Activated B cell treated with CpG ODN at 0.5 μM for 24 hours (primary cell): ENCODE results near the gene TBC1D22A. TPM values are rescaled to one million over a fixed set of nuclear protein-coding genes. Genes with fewer than 3 reads are reported as not detected.
A peak's percentile ranks its signal among the peaks of the same experiment; 100 is the strongest.

Experiments
- ATAC-seq: fragments of 200-7000 bp; cut with Tn5 transposase; one replicate; pipeline ENCODE4 v1.10.0; 2021; ENCODE audit warnings: low read depth, mild to moderate bottlenecking, moderate library complexity
- CTCF ChIA-PET: fragments of 350-600 bp; sonication (Branson Sonifier 250); formaldehyde crosslinking; loops from one replicate; lab custom pipeline; 2021; ENCODE audit warnings: antibody characterized with exemption; lab: Charles Lee
- POLR2A ChIA-PET: fragments of 350-600 bp; sonication (Branson Sonifier 250); formaldehyde crosslinking; loops from one replicate; lab custom pipeline; 2021; ENCODE audit warnings: antibody characterized with exemption; lab: Charles Lee
- DNase-seq: peaks from one replicate; pipeline ENCODE4 v3.0.0; 2022
- H3K27ac Mint-ChIP-seq: one replicate; pipeline ENCODE4 v1.8.0; 2020; ENCODE audit warnings: mixed read lengths
- H3K27me3 Mint-ChIP-seq: one replicate; pipeline ENCODE4 v1.8.0; 2021; ENCODE audit warnings: mixed read lengths
- H3K36me3 Mint-ChIP-seq: one replicate; pipeline ENCODE4 v1.8.0; 2021; ENCODE audit warnings: low read depth, mixed read lengths
- H3K4me1 Mint-ChIP-seq: one replicate; pipeline ENCODE4 v1.8.0; 2021; ENCODE audit warnings: mixed read lengths
- H3K4me3 Mint-ChIP-seq: one replicate; pipeline ENCODE4 v1.8.0; 2020; ENCODE audit warnings: mild to moderate bottlenecking, mixed read lengths
- H3K9me3 Mint-ChIP-seq: one replicate; pipeline ENCODE4 v1.8.0; 2020; ENCODE audit warnings: mixed read lengths
- intact Hi-C: fragments of 100-400 bp; cut with micrococcal nuclease; formaldehyde crosslinking; loops from one replicate; pipeline ENCODE4 v1.15.1; 2024
- total RNA-seq: library from RNA; stranded (reverse); gene quantifications from 2 replicates; pipeline ENCODE4 v1.2.3, GENCODE V29; 2022
- TF ChIP-seq, protein P1 (sequence below): fragments of 200-600 bp; IDR thresholded peaks from one replicate; pipeline ENCODE4 v1.8.0; 2022; ENCODE audit warnings: antibody characterized with exemption, mild to moderate bottlenecking

TBC1D22A gene
- total RNA-seq, 1 donor from 2014 or later: 85.9 TPM

DNA sequence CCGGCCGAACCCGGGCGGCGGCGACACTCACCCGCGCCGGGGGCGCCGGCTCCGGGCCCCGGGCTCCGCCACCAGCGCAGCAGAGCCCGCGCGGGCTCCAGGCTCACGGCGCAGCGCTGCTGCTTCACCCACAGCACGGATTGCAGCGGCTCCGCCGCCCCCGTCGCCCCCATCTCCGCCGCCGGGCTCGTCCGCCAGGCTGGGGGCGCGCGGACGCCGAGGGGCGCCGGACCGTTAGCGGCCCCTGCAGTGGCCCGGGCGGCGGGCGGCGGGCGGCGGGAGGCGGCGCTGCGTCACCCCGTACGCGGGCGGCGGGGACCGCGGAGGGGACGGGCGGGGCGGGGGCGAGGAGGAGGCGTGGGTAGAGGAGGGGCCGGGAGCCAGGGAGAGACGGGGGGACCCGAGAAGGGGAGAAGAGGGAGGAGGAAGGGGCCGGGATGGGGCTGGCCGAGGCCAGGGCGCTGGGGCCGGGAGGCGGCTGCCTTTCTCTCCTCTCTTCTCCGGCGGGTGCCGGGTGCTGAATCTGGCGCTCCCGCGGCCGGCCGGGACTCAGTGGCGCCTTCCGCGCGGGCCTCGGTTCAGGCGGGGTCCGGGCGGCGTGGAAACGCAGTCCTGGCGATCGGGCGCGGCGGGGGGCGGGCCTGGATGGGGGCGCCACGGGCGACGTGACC is 24.3 kb upstream of the TBC1D22A start, which contains the start of gene CERK:
Gene CERK, minus strand, starts transcription at position 277 of the 671 bp plus-strand sequence. Its CDS starts 104 bp downstream, at position 173.
- Mint-ChIP-seq H3K27ac (peak within 1 kb of the TSS; percentile 82), H3K4me1 (peaks cover 42% of the 10 kb centered on the region), H3K4me3 (peak within 1 kb of the TSS; percentile 89), H3K27me3 (no peaks in the 10 kb centered on the region), H3K9me3 (no peaks in the 10 kb centered on the region), H3K36me3 (no peaks in the 10 kb centered on the region)
- DNase-seq: peak; percentile 61
- intact Hi-C loops: loop anchor here (1.0 to 10.0 kb wide), 6 partner anchors 24 to 1755 kb away; partner anchors contain the start of genes PPARA and TBC1D22A
- ChIA-PET CTCF (interaction anchor here (1.3 to 2.9 kb wide), 5 partner anchors 21 to 175 kb away, joined by 3 to 25 read pairs (median 11); partner anchors contain the start of gene TBC1D22A), POLR2A (interaction anchor here (0.9 to 3.3 kb wide), 5 partner anchors 21 to 151 kb away, joined by 3 to 28 read pairs (median 6); partner anchors contain the start of gene TBC1D22A)
- ATAC-seq: peak; percentile 51
- TF ChIP-seq, protein P1, sequence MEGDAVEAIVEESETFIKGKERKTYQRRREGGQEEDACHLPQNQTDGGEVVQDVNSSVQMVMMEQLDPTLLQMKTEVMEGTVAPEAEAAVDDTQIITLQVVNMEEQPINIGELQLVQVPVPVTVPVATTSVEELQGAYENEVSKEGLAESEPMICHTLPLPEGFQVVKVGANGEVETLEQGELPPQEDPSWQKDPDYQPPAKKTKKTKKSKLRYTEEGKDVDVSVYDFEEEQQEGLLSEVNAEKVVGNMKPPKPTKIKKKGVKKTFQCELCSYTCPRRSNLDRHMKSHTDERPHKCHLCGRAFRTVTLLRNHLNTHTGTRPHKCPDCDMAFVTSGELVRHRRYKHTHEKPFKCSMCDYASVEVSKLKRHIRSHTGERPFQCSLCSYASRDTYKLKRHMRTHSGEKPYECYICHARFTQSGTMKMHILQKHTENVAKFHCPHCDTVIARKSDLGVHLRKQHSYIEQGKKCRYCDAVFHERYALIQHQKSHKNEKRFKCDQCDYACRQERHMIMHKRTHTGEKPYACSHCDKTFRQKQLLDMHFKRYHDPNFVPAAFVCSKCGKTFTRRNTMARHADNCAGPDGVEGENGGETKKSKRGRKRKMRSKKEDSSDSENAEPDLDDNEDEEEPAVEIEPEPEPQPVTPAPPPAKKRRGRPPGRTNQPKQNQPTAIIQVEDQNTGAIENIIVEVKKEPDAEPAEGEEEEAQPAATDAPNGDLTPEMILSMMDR: no peak

DNA sequence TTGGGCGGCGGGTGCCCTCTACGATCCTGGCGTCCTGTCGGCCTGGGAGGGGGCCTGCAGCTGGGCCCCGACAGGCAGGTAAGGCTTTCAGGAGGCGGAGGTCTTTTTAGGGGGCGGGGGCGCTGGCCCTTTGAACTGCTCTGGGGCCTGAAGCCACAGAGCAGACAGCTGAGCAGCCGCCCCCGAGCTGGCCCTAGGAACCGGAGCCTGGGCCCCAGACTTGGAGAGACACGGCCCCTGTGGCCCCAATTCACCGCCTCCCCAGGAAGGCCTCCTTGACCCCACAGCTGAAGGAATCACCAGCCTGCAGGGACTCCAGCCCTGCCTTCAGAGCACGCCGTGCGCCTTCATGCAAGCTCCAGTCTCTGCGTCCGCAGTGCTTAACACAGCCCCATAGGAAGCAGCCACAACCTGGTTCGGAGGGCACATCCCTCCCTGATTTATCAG is 23.8 kb upstream of the TBC1D22A start:
- intact Hi-C loops: loop anchor here (1.0 to 10.0 kb wide), 9 partner anchors 24 to 1754 kb away; partner anchors contain the start of genes PPARA and TBC1D22A
- peak overlapping the region; percentile 78 for H3K4me3 Mint-ChIP-seq
- ATAC-seq (no peak), DNase-seq (no peak)
- ChIA-PET CTCF (interaction anchor here (1.1 to 2.9 kb wide), 8 partner anchors 10 to 175 kb away, joined by 3 to 25 read pairs (median 6); partner anchors contain the start of gene TBC1D22A), POLR2A (interaction anchor here (0.5 to 3.3 kb wide), 8 partner anchors 20 to 175 kb away, joined by 3 to 28 read pairs (median 4); partner anchors contain the start of gene TBC1D22A)
- no peaks in the 10 kb centered on the region for H3K36me3 Mint-ChIP-seq
- H3K9me3 Mint-ChIP-seq: no peaks in the 10 kb centered on the region
- peaks cover 42% of the 10 kb centered on the region for H3K4me1 Mint-ChIP-seq
- TF ChIP-seq, protein P1: no peak
- H3K27ac Mint-ChIP-seq: no peak overlapping the region
- no peaks in the 10 kb centered on the region for H3K27me3 Mint-ChIP-seq

DNA sequence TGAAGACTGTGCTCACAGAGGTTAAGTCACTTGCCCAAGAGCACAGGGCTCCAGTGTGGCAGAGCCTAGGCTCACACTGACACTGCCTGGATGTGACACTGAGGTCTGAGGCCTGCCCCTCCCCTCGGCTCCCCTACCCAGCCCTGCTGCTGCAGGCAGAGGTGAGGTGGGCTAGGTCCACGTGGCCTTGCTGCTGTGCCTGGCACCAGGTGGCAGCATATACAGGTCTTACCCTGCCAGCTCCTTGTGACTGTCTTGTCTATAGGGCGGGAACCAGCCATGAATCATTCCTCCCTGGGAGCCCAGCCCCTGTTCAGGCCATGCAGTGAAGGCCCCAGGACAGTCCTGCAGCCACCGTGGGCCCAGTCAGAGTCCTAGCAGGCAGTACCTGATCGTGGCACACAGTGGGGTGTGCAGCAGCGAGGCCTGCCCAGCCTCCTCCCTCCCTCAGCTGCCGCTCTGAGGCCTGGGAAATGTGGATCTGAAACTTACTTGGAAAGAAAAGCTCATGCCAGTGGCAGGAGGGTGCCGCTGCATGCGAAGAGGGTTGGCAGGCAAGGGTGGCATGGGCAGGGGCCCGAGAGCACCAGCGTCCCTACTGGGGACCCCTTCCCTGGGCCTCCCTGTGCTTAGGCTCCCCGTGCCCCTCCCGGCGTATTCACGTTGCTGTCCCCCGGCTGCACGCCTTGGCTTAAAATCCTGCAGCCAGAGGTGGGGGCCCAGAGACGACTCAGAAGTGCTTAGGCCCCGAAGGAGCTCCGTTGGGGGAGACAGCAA is 23.2 kb upstream of the TBC1D22A start:
- Mint-ChIP-seq H3K4me1 (peaks cover 39% of the 10 kb centered on the region), H3K27me3 (no peaks in the 10 kb centered on the region), H3K9me3 (no peaks in the 10 kb centered on the region), H3K36me3 (no peaks in the 10 kb centered on the region), H3K27ac (no peak overlapping the region), H3K4me3 (peak overlapping the region; percentile 78)
- POLR2A ChIA-PET: interaction anchor here (0.5 to 3.3 kb wide), 8 partner anchors 20 to 176 kb away, joined by 3 to 28 read pairs (median 4); partner anchors contain the start of gene TBC1D22A
- DNase-seq: peak; percentile 53
- intact Hi-C loops: loop anchor here (1.0 to 10.0 kb wide), 8 partner anchors 35 to 1754 kb away; partner anchors contain the start of gene PPARA
- ATAC-seq: peak; percentile 63
- TF ChIP-seq, protein P1: peak; percentile 14
- CTCF ChIA-PET: interaction anchor here (1.1 to 2.9 kb wide), 8 partner anchors 10 to 176 kb away, joined by 3 to 25 read pairs (median 6); partner anchors contain the start of gene TBC1D22A

DNA sequence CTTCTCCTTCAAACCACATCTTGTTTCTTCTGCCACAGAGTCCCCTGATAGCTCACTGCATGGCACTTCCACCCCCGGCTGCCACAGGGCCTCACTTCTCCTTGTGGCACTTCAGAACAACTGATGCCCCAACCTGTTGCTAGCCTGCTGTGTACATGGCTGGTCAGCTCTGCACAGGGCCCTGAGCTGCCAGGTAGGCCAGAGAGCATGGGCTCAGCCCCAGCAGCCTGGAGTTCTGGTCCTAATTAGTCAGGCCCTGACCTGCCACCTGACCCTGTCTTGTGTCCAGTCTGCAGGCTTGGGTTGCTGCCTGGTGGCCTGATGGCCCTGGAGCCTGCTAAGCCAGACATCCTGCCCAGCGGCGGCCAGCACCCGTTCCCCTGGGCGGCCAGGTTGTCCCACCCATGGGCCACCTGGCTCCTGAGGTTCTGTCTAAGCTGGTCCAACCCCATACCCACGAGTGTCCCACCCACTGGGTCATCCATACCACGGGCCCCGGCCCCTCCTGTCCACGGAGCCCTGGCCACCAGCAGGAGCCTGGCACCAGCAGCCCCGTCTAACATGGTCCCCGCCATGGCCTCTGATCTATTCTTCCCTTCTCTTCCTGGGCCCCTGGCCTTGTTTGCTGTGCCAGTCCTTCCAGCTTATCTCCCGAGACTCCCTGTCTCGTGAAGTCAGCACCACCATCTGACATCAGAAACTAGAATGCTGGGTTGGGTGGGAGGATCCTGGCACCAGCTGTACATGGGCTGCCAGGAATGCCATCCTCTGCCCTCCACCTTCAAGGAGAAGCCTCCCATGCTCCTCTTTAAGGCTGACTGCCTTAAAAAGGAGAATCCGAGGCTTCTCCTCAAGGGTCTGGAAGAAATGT is 21.3 kb upstream of the TBC1D22A start:
- DNase-seq: no peak
- ATAC-seq: no peak
- H3K4me3 Mint-ChIP-seq: no peak overlapping the region
- H3K27me3 Mint-ChIP-seq: no peaks in the 10 kb centered on the region
- no peak overlapping the region for H3K27ac Mint-ChIP-seq
- TF ChIP-seq, protein P1: no peak
- intact Hi-C loops: no loop called here
- CTCF ChIA-PET: interaction anchor here (2.9 kb wide), 1 partner anchor 18 kb away, joined by 11 read pairs; no protein-coding TSS in a partner anchor
- no peaks in the 10 kb centered on the region for H3K9me3 Mint-ChIP-seq
- peaks cover 20% of the 10 kb centered on the region for H3K4me1 Mint-ChIP-seq
- no peaks in the 10 kb centered on the region for H3K36me3 Mint-ChIP-seq
- POLR2A ChIA-PET: interaction anchor here (0.5 to 3.3 kb wide), 2 partner anchors 22 to 178 kb away, joined by 3 to 28 read pairs; partner anchors contain the start of gene TBC1D22A
